ENCODE results near the gene FBXO11. TPM values are rescaled to one million over a fixed set of nuclear protein-coding genes. Genes with fewer than 3 reads are reported as not detected.

The FBXO11 gene
- total and polyA plus RNA-seq, 10 of the 15 experiments (the other 5 are each of a cell fraction or from before 2014, with no cell fraction given) = 5.9 to 38.9 (median 22.5) TPM

DNA sequence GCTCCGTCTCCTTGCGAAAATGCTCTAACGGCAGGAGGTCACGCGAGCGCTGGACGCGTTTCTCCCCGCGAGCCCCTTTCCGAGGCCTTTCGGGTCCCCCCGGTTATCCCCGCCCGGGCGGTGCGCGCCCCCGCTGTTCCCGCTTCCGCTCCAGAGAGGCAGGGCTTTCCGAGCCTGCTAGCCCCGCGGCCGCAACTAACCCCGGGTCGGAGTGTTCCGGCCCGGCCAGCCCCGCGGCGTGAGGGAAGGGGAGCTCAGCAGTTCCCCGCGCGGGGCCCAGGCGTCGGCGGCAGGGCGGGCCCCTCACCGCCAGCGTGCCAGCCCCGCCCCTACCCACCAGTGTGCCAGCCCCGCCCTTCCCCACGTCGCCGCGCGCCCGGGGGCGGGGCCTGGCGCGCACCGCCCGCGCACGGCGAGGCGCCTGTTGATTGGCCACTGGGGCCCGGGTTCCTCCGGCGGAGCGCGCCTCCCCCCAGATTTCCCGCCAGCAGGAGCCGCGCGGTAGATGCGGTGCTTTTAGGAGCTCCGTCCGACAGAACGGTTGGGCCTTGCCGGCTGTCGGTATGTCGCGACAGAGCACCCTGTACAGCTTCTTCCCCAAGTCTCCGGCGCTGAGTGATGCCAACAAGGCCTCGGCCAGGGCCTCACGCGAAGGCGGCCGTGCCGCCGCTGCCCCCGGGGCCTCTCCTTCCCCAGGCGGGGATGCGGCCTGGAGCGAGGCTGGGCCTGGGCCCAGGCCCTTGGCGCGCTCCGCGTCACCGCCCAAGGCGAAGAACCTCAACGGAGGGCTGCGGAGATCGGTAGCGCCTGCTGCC lies 123.4 kb downstream of the FBXO11 start, which contains the start of gene MSH6 (continued):
- TF ChIP-seq, protein P1, sequence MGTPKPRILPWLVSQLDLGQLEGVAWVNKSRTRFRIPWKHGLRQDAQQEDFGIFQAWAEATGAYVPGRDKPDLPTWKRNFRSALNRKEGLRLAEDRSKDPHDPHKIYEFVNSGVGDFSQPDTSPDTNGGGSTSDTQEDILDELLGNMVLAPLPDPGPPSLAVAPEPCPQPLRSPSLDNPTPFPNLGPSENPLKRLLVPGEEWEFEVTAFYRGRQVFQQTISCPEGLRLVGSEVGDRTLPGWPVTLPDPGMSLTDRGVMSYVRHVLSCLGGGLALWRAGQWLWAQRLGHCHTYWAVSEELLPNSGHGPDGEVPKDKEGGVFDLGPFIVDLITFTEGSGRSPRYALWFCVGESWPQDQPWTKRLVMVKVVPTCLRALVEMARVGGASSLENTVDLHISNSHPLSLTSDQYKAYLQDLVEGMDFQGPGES (IDR thresholded peaks at IDR 0.05) = 0 out of 2 replicates have a peak, but pooled peaks have one; percentile 8
- TF ChIP-seq, protein P2, sequence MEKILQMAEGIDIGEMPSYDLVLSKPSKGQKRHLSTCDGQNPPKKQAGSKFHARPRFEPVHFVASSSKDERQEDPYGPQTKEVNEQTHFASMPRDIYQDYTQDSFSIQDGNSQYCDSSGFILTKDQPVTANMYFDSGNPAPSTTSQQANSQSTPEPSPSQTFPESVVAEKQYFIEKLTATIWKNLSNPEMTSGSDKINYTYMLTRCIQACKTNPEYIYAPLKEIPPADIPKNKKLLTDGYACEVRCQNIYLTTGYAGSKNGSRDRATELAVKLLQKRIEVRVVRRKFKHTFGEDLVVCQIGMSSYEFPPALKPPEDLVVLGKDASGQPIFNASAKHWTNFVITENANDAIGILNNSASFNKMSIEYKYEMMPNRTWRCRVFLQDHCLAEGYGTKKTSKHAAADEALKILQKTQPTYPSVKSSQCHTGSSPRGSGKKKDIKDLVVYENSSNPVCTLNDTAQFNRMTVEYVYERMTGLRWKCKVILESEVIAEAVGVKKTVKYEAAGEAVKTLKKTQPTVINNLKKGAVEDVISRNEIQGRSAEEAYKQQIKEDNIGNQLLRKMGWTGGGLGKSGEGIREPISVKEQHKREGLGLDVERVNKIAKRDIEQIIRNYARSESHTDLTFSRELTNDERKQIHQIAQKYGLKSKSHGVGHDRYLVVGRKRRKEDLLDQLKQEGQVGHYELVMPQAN (conservative IDR thresholded peaks at IDR 0.05) = peak; percentile 81
- TF ChIP-seq NFYA (IDR thresholded peaks at IDR 0.05; ENCODE audit: borderline replicate concordance, low read depth, low read length) (no peak), RBBP5 (conservative IDR thresholded peaks at IDR 0.05) (no peak), NFXL1 (IDR thresholded peaks at IDR 0.05; ENCODE audit: borderline replicate concordance) (no peak), MXI1 (IDR thresholded peaks at IDR 0.05; ENCODE audit: low read depth, low read length) (no peak; the same call in 1 of the 2 replicates), ASH2L (IDR thresholded peaks at IDR 0.05; ENCODE audit: borderline replicate concordance, low read depth) (peak; percentile 62; the same call in 1 of the 2 replicates), NFYB (IDR thresholded peaks at IDR 0.05; ENCODE audit: insufficient read depth, low read depth, low read length) (no peak), ZBED1 (IDR thresholded peaks at IDR 0.05; ENCODE audit: borderline replicate concordance) (peak; percentile 99), JUNB (IDR thresholded peaks at IDR 0.05) (no peak), BMI1 (IDR thresholded peaks at IDR 0.05; ENCODE audit: borderline replicate concordance) (no peak), PAX8 (IDR thresholded peaks at IDR 0.05) (no peak), KAT2A (conservative IDR thresholded peaks at IDR 0.05; ENCODE audit: control insufficient read depth, low read depth, low read length) (no peak), ESRRA (IDR thresholded peaks at IDR 0.05; ENCODE audit: low read length) (no peak), IRF4 (IDR thresholded peaks at IDR 0.05; ENCODE audit: low read depth, low read length) (no peak)
- TF ChIP-seq, protein P3, sequence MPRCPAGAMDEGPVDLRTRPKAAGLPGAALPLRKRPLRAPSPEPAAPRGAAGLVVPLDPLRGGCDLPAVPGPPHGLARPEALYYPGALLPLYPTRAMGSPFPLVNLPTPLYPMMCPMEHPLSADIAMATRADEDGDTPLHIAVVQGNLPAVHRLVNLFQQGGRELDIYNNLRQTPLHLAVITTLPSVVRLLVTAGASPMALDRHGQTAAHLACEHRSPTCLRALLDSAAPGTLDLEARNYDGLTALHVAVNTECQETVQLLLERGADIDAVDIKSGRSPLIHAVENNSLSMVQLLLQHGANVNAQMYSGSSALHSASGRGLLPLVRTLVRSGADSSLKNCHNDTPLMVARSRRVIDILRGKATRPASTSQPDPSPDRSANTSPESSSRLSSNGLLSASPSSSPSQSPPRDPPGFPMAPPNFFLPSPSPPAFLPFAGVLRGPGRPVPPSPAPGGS (IDR thresholded peaks at IDR 0.05; ENCODE audit: borderline replicate concordance, insufficient read depth, low read depth, low read length, poor library complexity, severe bottlenecking) = peak; percentile 17
- TF ChIP-seq, protein P4, sequence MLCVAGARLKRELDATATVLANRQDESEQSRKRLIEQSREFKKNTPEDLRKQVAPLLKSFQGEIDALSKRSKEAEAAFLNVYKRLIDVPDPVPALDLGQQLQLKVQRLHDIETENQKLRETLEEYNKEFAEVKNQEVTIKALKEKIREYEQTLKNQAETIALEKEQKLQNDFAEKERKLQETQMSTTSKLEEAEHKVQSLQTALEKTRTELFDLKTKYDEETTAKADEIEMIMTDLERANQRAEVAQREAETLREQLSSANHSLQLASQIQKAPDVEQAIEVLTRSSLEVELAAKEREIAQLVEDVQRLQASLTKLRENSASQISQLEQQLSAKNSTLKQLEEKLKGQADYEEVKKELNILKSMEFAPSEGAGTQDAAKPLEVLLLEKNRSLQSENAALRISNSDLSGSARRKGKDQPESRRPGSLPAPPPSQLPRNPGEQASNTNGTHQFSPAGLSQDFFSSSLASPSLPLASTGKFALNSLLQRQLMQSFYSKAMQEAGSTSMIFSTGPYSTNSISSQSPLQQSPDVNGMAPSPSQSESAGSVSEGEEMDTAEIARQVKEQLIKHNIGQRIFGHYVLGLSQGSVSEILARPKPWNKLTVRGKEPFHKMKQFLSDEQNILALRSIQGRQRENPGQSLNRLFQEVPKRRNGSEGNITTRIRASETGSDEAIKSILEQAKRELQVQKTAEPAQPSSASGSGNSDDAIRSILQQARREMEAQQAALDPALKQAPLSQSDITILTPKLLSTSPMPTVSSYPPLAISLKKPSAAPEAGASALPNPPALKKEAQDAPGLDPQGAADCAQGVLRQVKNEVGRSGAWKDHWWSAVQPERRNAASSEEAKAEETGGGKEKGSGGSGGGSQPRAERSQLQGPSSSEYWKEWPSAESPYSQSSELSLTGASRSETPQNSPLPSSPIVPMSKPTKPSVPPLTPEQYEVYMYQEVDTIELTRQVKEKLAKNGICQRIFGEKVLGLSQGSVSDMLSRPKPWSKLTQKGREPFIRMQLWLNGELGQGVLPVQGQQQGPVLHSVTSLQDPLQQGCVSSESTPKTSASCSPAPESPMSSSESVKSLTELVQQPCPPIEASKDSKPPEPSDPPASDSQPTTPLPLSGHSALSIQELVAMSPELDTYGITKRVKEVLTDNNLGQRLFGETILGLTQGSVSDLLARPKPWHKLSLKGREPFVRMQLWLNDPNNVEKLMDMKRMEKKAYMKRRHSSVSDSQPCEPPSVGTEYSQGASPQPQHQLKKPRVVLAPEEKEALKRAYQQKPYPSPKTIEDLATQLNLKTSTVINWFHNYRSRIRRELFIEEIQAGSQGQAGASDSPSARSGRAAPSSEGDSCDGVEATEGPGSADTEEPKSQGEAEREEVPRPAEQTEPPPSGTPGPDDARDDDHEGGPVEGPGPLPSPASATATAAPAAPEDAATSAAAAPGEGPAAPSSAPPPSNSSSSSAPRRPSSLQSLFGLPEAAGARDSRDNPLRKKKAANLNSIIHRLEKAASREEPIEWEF (IDR thresholded peaks at IDR 0.05; ENCODE audit: insufficient replicate concordance, low read depth, low read length) = no peak

All from GM12878 (cell line).